A549 treated with GW870086 at 1 μM for 4 hours (cell line): Measurements from ENCODE around the gene AKAP11. TPM values are rescaled to one million over a fixed set of nuclear protein-coding genes. Genes with fewer than 3 reads are reported as not detected.

Experiments
- total RNA-seq: library from RNA; stranded (reverse); fragments of 200-300 nt; extraction: Qiagen RNA extraction; gene quantifications from 5 replicates; pipeline ENCODE4 v1.2.3, GENCODE V29; 2022; ENCODE audit warnings: low read depth

Gene AKAP11
- total RNA-seq: 3.7 to 7.8 TPM (median 6.4 TPM) in 5 replicates

GRCh38 chr13:42272115-42272803 lies at the start of gene AKAP11:
AKAP11 (plus strand) TSS chr13:42272152; CDS start chr13:42286349, 14,197 bp downstream.

Other genes with a start within 250 kb of the AKAP11 start
- 5.4 to 6.8 TPM (median 6.6 TPM) in 5 replicates for gene DGKH, start 223.5 kb upstream of the AKAP11 start, total RNA-seq